SK-N-SH (cell line): ENCODE measurements around the gene P2RX1. TPM values are rescaled to one million over a fixed set of nuclear protein-coding genes. Genes with fewer than 3 reads are reported as not detected.

Experiments
- CTCF ChIA-PET: fragments of 300-600, 350-600 bp; formaldehyde crosslinking; extraction: SDS; loops from one replicate; lab custom pipeline; 2021; lab: Yijun Ruan, JAX
- POLR2A ChIA-PET: fragments of 350-600 bp; sonication (Branson Sonifier 250); formaldehyde crosslinking; extraction: SDS; loops from one replicate; lab custom pipeline; 2020; ENCODE audit warnings: antibody characterized with exemption, inconsistent platforms; lab: Yijun Ruan, JAX
- DNase-seq: peaks from one replicate; pipeline ENCODE4 v3.0.0; 2012
- H2AFZ ChIP-seq: fragments of 200-600 bp; sonication (generic); 2 replicates; pipeline ENCODE4 v1.8.1; 2016; ENCODE audit warnings: antibody characterized with exemption, mild to moderate bottlenecking, low read depth
- H3F3A ChIP-seq: fragments of 200-600 bp; sonication (generic); replicated peaks from 2 replicates; pipeline ENCODE3; 2016; ENCODE audit warnings: antibody characterized with exemption, mild to moderate bottlenecking; ENCODE audit not compliant: insufficient read depth
- H3K27ac ChIP-seq, 2 experiments: fragments of 200-500 bp in 1 of 2; fragments of 200-600 bp in 1 of 2; sonication (Bioruptor generic) in 1 of 2; sonication (generic), shearing (Covaris generic) in 1 of 2; 2 replicates each; pipeline versions ENCODE4 v1.5.1 to v1.6.1; 2014 to 2016; ENCODE audit warnings: low read depth in 2 of 2, inconsistent platforms in 1 of 2, low read length in 1 of 2, mild to moderate bottlenecking in 1 of 2, mixed read lengths in 1 of 2
- H3K27me3 ChIP-seq: fragments of 200-600 bp; sonication (generic), shearing (Covaris generic); 2 replicates; pipeline ENCODE4 v1.6.1; 2016; ENCODE audit warnings: mixed run types; ENCODE audit not compliant: insufficient read depth
- H3K36me3 ChIP-seq, 2 experiments: fragments of 200-500 bp in 1 of 2; fragments of 200-600 bp in 1 of 2; sonication (Bioruptor generic) in 1 of 2; sonication (generic) in 1 of 2; replicated peaks in 1 of 2; 2 replicates each; pipeline versions ENCODE3 to v1.5.1; 2014 to 2016; ENCODE audit warnings: low read length in 1 of 2, mild to moderate bottlenecking in 1 of 2; ENCODE audit not compliant: insufficient read depth in 2 of 2, control insufficient read depth in 1 of 2
- H3K4me1 ChIP-seq, 2 experiments: fragments of 200-500 bp in 1 of 2; fragments of 200-600 bp in 1 of 2; sonication (Bioruptor generic) in 1 of 2; sonication (generic), shearing (Covaris generic) in 1 of 2; 2 replicates each; pipeline versions ENCODE4 v1.5.1 to v1.6.1; 2014 to 2016; ENCODE audit warnings: low read depth in 1 of 2, low read length in 1 of 2, mixed run types in 1 of 2; ENCODE audit not compliant: insufficient read depth in 2 of 2, control insufficient read depth in 1 of 2
- H3K4me2 ChIP-seq: fragments of 200-600 bp; sonication (generic), shearing (Covaris generic); 2 replicates; pipeline ENCODE4 v1.6.1; 2017; ENCODE audit warnings: mixed run types
- H3K4me3 ChIP-seq, 2 experiments: fragments of 200-500 bp in 1 of 2; fragments of 200-600 bp in 1 of 2; sonication (Bioruptor generic) in 1 of 2; sonication (generic), shearing (Covaris generic) in 1 of 2; 2 replicates each; pipeline versions ENCODE4 v1.5.1 to v1.8.1; 2014 to 2016; ENCODE audit warnings: low read depth in 2 of 2, inconsistent platforms in 1 of 2, low read length in 1 of 2, mild to moderate bottlenecking in 1 of 2, mixed read lengths in 1 of 2, moderate library complexity in 1 of 2
- H3K79me2 ChIP-seq: fragments of 200-600 bp; sonication (generic); 2 replicates; pipeline ENCODE4 v1.8.1; 2017; ENCODE audit warnings: mild to moderate bottlenecking; ENCODE audit not compliant: insufficient read depth
- H3K9ac ChIP-seq: fragments of 200-600 bp; sonication (generic); 2 replicates; pipeline ENCODE4 v1.6.1; 2017; ENCODE audit warnings: mixed run types
- H3K9me2 ChIP-seq: fragments of 200-600 bp; sonication (generic); 2 replicates; pipeline ENCODE4 v1.6.1; 2017; ENCODE audit warnings: mixed run types
- H3K9me3 ChIP-seq: fragments of 200-600 bp; sonication (generic); 2 replicates; pipeline ENCODE4 v1.6.1; 2017; ENCODE audit warnings: mixed run types, mild to moderate bottlenecking, moderate library complexity
- H4K20me1 ChIP-seq: fragments of 200-600 bp; sonication (generic); 2 replicates; pipeline ENCODE4 v1.6.1; 2017; ENCODE audit warnings: mild to moderate bottlenecking, mixed run types; ENCODE audit not compliant: insufficient read depth
- EP300 ChIP-seq, 2 experiments: IDR thresholded peaks; 2 replicates each; pipeline versions ENCODE4 v1.4.0 to v1.6.1; 2012; ENCODE audit warnings: borderline replicate concordance in 1 of 2, low read depth in 1 of 2, low read length in 1 of 2
- FOXJ3 ChIP-seq: sonication (generic); formaldehyde crosslinking; IDR thresholded peaks from 2 replicates; pipeline ENCODE4 v1.5.1; 2020; ENCODE audit warnings: mild to moderate bottlenecking, missing genetic modification reagents
- GATA2 ChIP-seq: sonication (generic); formaldehyde crosslinking; IDR thresholded peaks from 2 replicates; pipeline ENCODE4 v1.5.0; 2020; ENCODE audit warnings: mild to moderate bottlenecking, missing genetic modification reagents
- MEF2A ChIP-seq: IDR thresholded peaks from 2 replicates; pipeline ENCODE4 v1.4.0; 2012; ENCODE audit warnings: low read depth, borderline replicate concordance
- MXI1 ChIP-seq: IDR thresholded peaks from 2 replicates; pipeline ENCODE4 v1.6.1; 2012; ENCODE audit warnings: mild to moderate bottlenecking, low read depth, low read length, improper control_type of control experiment
- NRF1 ChIP-seq: IDR thresholded peaks from 2 replicates; pipeline ENCODE4 v1.6.1; 2012; ENCODE audit warnings: low read depth, mild to moderate bottlenecking, low read length
- POLR2AphosphoS5 ChIP-seq: IDR thresholded peaks from 2 replicates; pipeline ENCODE4 v1.6.1; 2012; ENCODE audit warnings: low read depth, low read length
- RAD21 ChIP-seq: IDR thresholded peaks from 2 replicates; pipeline ENCODE4 v1.6.1; 2012; ENCODE audit warnings: mild to moderate bottlenecking, low read length
- REST ChIP-seq: IDR thresholded peaks from 2 replicates; pipeline ENCODE4 v1.6.1; 2012; ENCODE audit warnings: mild to moderate bottlenecking, low read depth, low read length, moderate library complexity
- SIN3A ChIP-seq: IDR thresholded peaks from 2 replicates; pipeline ENCODE4 v1.6.1; 2012; ENCODE audit warnings: low read depth, mild to moderate bottlenecking, low read length, moderate library complexity, borderline replicate concordance
- TAF1 ChIP-seq: IDR thresholded peaks from 2 replicates; pipeline ENCODE4 v1.6.1; 2012; ENCODE audit warnings: low read depth, mild to moderate bottlenecking, low read length, moderate library complexity, borderline replicate concordance
- TCF12 ChIP-seq: IDR thresholded peaks from 2 replicates; pipeline ENCODE4 v1.4.0; 2012
- TEAD4 ChIP-seq: IDR thresholded peaks from 2 replicates; pipeline ENCODE4 v1.4.0; 2012; ENCODE audit warnings: mild to moderate bottlenecking, borderline replicate concordance; ENCODE audit not compliant: insufficient read depth
- USF1 ChIP-seq: IDR thresholded peaks from 2 replicates; pipeline ENCODE4 v1.4.0; 2012; ENCODE audit warnings: low read depth, borderline replicate concordance
- YY1 ChIP-seq: IDR thresholded peaks from 2 replicates; pipeline ENCODE4 v1.4.0; 2012; ENCODE audit warnings: low read depth, mild to moderate bottlenecking
- ZBTB33 ChIP-seq: IDR thresholded peaks from 2 replicates; pipeline ENCODE4 v1.4.0; 2012; ENCODE audit warnings: low read depth, borderline replicate concordance
- WGBS: methylation state at CpG from one replicate; pipeline ENCODE4 v1.1.6; 2017; ENCODE audit warnings: low lambda C conversion rate; 5-methylcytosine and 5-hydroxymethylcytosine counted together
- polyA plus RNA-seq, 3 experiments: library from polyadenylated mRNA; depleted of rRNA; stranded (reverse); fragments of >200 nt; gene quantifications; 2 replicates each; pipeline ENCODE4 v1.2.3, GENCODE V29; 2012
- TF ChIP-seq, protein P1 (sequence below): fragments of 150-350 bp; IDR thresholded peaks from 2 replicates; pipeline ENCODE4 v1.6.1; 2017; ENCODE audit warnings: antibody characterized with exemption, low read length, low read depth, borderline replicate concordance
- TF ChIP-seq, protein P2 (sequence below): IDR thresholded peaks from 2 replicates; pipeline ENCODE4 v1.4.0; 2012; ENCODE audit warnings: low read depth
- TF ChIP-seq, protein P3 (sequence below): fragments of 200-600 bp; sonication (generic); IDR thresholded peaks from 2 replicates; pipeline ENCODE4 v1.6.1; 2017; ENCODE audit warnings: antibody characterized with exemption, mild to moderate bottlenecking, moderate library complexity
- TF ChIP-seq, protein P4 (sequence below): IDR thresholded peaks from 2 replicates; pipeline ENCODE4; 2012

Gene P2RX1
- polyA plus RNA-seq, 1 of the 3 experiments (the other 2 are of a cell fraction) = not detected

DNA sequence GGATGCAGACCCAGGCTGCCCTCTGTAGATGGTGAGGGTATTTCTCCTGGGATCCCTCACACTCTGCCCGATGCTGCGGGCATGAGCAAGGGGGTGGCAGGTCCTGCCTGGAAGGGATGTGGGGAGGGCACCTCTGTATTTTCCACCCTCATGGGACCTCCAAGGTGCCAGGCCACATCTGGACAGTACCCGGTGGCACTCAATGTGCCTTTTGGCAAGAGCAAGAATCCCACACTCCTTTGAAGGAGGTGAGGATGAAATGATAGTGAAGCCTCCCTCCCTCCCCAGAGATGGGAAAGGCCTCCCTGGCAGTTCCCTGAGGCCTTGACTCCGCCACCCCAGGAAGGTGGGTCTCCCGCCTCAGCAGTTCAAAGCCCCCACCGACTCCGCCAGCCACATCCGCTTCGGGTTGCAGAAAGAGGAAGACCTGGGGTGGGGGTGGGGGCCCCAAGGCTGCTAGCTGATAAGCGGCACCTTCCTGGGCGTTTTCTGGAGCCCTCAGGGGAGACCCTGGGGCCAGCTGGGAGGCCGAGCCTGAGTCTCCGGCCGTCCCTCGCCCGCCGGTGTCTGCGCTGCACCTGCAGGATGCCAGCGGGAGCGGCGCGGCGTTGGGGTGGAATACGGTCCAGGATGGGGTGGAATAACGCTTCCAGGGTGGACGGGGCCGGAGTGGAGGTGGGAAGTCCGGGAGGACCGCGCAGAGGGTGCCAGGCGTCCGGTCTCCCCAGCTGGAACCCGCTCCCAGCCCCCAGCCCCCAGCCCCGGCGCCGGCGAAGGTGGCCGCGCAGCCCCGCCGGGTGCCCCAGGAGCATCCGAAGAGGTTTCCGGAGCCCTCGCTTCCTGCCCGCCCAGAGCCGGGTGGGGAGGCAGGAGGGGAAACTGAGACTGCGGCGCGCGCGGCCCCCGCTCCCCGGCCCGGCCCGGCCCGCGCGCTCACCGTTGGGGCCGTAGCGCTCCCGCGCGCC lies 47.3 kb upstream of the P2RX1 start:
- H3K9me3 ChIP-seq = no peaks in the 10 kb centered on the region
- CTCF ChIA-PET = interaction anchor here (0.8 to 2.3 kb wide), 4 partner anchors 41 to 112 kb away, joined by 3 to 12 read pairs (median 6); no protein-coding TSS in a partner anchor
- H3K79me2 ChIP-seq = no peaks in the 10 kb centered on the region
- H2AFZ ChIP-seq = no peak overlapping the region
- no peak overlapping the region for H3K4me2 ChIP-seq
- H3K9me2 ChIP-seq = no peaks in the 10 kb centered on the region
- TF ChIP-seq TEAD4 (no peak), GATA2 (CRISPR knock-in tag) (no peak), FOXJ3 (CRISPR knock-in tag) (no peak), EP300 (IDR thresholded peaks at IDR 0.05; ENCODE audit: borderline replicate concordance in 1 of 2, low read depth in 1 of 2, low read length in 1 of 2) (no peak), REST (no peak), MEF2A (no peak), MXI1 (no peak), RAD21 (no peak), POLR2AphosphoS5 (no peak), USF1 (no peak), TCF12 (no peak), NRF1 (no peak), TAF1 (no peak), SIN3A (no peak), YY1 (no peak), ZBTB33 (no peak)
- TF ChIP-seq, protein P1, sequence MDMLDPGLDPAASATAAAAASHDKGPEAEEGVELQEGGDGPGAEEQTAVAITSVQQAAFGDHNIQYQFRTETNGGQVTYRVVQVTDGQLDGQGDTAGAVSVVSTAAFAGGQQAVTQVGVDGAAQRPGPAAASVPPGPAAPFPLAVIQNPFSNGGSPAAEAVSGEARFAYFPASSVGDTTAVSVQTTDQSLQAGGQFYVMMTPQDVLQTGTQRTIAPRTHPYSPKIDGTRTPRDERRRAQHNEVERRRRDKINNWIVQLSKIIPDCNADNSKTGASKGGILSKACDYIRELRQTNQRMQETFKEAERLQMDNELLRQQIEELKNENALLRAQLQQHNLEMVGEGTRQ = no peak
- TF ChIP-seq, protein P2, sequence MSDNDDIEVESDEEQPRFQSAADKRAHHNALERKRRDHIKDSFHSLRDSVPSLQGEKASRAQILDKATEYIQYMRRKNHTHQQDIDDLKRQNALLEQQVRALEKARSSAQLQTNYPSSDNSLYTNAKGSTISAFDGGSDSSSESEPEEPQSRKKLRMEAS = no peak
- TF ChIP-seq, protein P3, sequence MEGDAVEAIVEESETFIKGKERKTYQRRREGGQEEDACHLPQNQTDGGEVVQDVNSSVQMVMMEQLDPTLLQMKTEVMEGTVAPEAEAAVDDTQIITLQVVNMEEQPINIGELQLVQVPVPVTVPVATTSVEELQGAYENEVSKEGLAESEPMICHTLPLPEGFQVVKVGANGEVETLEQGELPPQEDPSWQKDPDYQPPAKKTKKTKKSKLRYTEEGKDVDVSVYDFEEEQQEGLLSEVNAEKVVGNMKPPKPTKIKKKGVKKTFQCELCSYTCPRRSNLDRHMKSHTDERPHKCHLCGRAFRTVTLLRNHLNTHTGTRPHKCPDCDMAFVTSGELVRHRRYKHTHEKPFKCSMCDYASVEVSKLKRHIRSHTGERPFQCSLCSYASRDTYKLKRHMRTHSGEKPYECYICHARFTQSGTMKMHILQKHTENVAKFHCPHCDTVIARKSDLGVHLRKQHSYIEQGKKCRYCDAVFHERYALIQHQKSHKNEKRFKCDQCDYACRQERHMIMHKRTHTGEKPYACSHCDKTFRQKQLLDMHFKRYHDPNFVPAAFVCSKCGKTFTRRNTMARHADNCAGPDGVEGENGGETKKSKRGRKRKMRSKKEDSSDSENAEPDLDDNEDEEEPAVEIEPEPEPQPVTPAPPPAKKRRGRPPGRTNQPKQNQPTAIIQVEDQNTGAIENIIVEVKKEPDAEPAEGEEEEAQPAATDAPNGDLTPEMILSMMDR = no peak
- TF ChIP-seq, protein P4, sequence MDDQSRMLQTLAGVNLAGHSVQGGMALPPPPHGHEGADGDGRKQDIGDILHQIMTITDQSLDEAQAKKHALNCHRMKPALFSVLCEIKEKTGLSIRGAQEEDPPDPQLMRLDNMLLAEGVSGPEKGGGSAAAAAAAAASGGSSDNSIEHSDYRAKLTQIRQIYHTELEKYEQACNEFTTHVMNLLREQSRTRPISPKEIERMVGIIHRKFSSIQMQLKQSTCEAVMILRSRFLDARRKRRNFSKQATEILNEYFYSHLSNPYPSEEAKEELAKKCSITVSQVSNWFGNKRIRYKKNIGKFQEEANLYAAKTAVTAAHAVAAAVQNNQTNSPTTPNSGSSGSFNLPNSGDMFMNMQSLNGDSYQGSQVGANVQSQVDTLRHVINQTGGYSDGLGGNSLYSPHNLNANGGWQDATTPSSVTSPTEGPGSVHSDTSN = no peak
- peaks cover 4% of the 10 kb centered on the region for H3F3A ChIP-seq
- DNase-seq = peak; percentile 54
- no peak overlapping the region for H3K9ac ChIP-seq
- H3K27ac ChIP-seq = no peak overlapping the region
- peaks cover 0 to 3% of the 10 kb centered on the region in 2 experiments; a peak in 1 of 4 replicates for H3K4me1 ChIP-seq
- H3K36me3 ChIP-seq = no peaks in the 10 kb centered on the region
- H3K4me3 ChIP-seq = peak overlapping the region in 1 of 2 experiments; percentile 46; a peak in 1 of 4 replicates
- peaks cover 26% of the 10 kb centered on the region for H3K27me3 ChIP-seq
- no peaks in the 10 kb centered on the region for H4K20me1 ChIP-seq
- POLR2A ChIA-PET = no interaction called here
- WGBS = 21% methylated on average over 11 of the region's 64 CpGs
